Ascending aorta (tissue), 2 donors: ENCODE results near the gene TRAF3IP1. TPM values are rescaled to one million over a fixed set of nuclear protein-coding genes. Genes with fewer than 3 reads are reported as not detected.

Experiments
- DNase-seq, 2 donors: peaks; one replicate each; pipeline ENCODE4 v3.0.0-alpha.2; 2019; ENCODE audit warnings: low spot score in 2 of 2
- H3K27ac ChIP-seq, 2 donors: fragments of 200-600 bp; sonication (generic); one replicate each; pipeline ENCODE4 v1.5.1; 2016 to 2017; ENCODE audit warnings: mild to moderate bottlenecking in 1 of 2
- H3K27me3 ChIP-seq: fragments of 200-600 bp; sonication (generic); one replicate; pipeline ENCODE4 v1.5.1; 2017
- H3K36me3 ChIP-seq, 2 donors: fragments of 200-600 bp; sonication (generic); one replicate each; pipeline ENCODE4 v1.5.1; 2016
- H3K4me1 ChIP-seq, 2 donors: fragments of 200-600 bp; sonication (generic); one replicate each; pipeline ENCODE4 v1.5.1; 2016 to 2017; ENCODE audit warnings: mild to moderate bottlenecking in 1 of 2
- H3K4me3 ChIP-seq, 2 donors: fragments of 200-600 bp; sonication (generic); one replicate each; pipeline ENCODE4 v1.5.1; 2016 to 2017; ENCODE audit warnings: mild to moderate bottlenecking in 1 of 2
- H3K9me3 ChIP-seq, 2 donors: fragments of 200-600 bp; sonication (generic); one replicate each; pipeline ENCODE4 v1.5.1; 2016
- CTCF ChIP-seq, 3 experiments: fragments of 200-600 bp in 2 of 3; fragments of 450-650 bp in 1 of 3; sonication (generic) in 2 of 3; IDR thresholded peaks; one replicate each; pipeline ENCODE4 v1.5.1; 2016 to 2019; ENCODE audit warnings: antibody characterized with exemption in 3 of 3, mild to moderate bottlenecking in 1 of 3, moderate library complexity in 1 of 3
- intact Hi-C: fragments of 100-400 bp; cut with DNase I; formaldehyde crosslinking; loops from one replicate; pipeline ENCODE4 v1.15.1; 2023
- total RNA-seq: library from RNA; depleted of rRNA; stranded (reverse); fragments of >200 nt; gene quantifications from one replicate; pipeline ENCODE4 v1.1.0, GENCODE V29; 2016

TRAF3IP1 gene
- total RNA-seq, 1 donor from 2014 or later: 6.1 TPM

GRCh38 chr2:238302751-238303150, 17.6 kb upstream of the TRAF3IP1 start:
- Histone ChIP-seq H3K9me3 (no peaks in the 10 kb centered on the region), H3K27me3 (no peaks in the 10 kb centered on the region), H3K4me3 (no peak overlapping the region), H3K36me3 (no peaks in the 10 kb centered on the region), H3K4me1 (no peaks in the 10 kb centered on the region), H3K27ac (no peak overlapping the region)
- DNase-seq: no peak
- intact Hi-C loops: no loop called here
- TF ChIP-seq CTCF (IDR thresholded peaks at IDR 0.05): no peak

- intact Hi-C loops: no loop called here
- no peaks in the 10 kb centered on the region for H3K36me3 ChIP-seq
- no peaks in the 10 kb centered on the region for H3K4me1 ChIP-seq
- no peak for DNase-seq
- TF ChIP-seq CTCF (IDR thresholded peaks at IDR 0.05): no peak
- no peak overlapping the region for H3K4me3 ChIP-seq
- no peaks in the 10 kb centered on the region for H3K27me3 ChIP-seq
- H3K9me3 ChIP-seq: no peaks in the 10 kb centered on the region
- H3K27ac ChIP-seq: no peak overlapping the region
Measured at GRCh38 chr2:238304116-238304515, 16.2 kb upstream of the TRAF3IP1 start.

GRCh38 chr2:238305092-238305862, 15.0 kb upstream of the TRAF3IP1 start:
- Histone ChIP-seq H3K36me3 (no peaks in the 10 kb centered on the region), H3K9me3 (no peaks in the 10 kb centered on the region), H3K4me3 (no peak overlapping the region), H3K27me3 (no peaks in the 10 kb centered on the region), H3K4me1 (no peaks in the 10 kb centered on the region), H3K27ac (no peak overlapping the region)
- no peak for DNase-seq
- intact Hi-C loops: no loop called here
- TF ChIP-seq CTCF (IDR thresholded peaks at IDR 0.05): no peak

- no peak for TF ChIP-seq CTCF (IDR thresholded peaks at IDR 0.05)
- H3K27me3 ChIP-seq: no peaks in the 10 kb centered on the region
- H3K9me3 ChIP-seq: no peaks in the 10 kb centered on the region
- H3K4me1 ChIP-seq: no peaks in the 10 kb centered on the region
- H3K27ac ChIP-seq: no peak overlapping the region
- H3K4me3 ChIP-seq: no peak overlapping the region
- intact Hi-C loops: no loop called here
- no peaks in the 10 kb centered on the region for H3K36me3 ChIP-seq
- DNase-seq: no peak
Measured at GRCh38 chr2:238305965-238306671, 14.2 kb upstream of the TRAF3IP1 start.

GRCh38 chr2:238306672-238306998, 13.7 kb upstream of the TRAF3IP1 start:
- no peaks in the 10 kb centered on the region for H3K36me3 ChIP-seq
- no peak overlapping the region for H3K27ac ChIP-seq
- H3K9me3 ChIP-seq: no peaks in the 10 kb centered on the region
- DNase-seq: no peak
- no peak for TF ChIP-seq CTCF (IDR thresholded peaks at IDR 0.05)
- no peak overlapping the region for H3K4me3 ChIP-seq
- no peaks in the 10 kb centered on the region for H3K4me1 ChIP-seq
- H3K27me3 ChIP-seq: no peaks in the 10 kb centered on the region
- intact Hi-C loops: no loop called here
